NCI-H345 (cell line): ENCODE data around the gene CKS1B.

Experiments used
- DNase-seq: peaks from one replicate; lab custom pipeline; 2025; lab: John Stamatoyannopoulos, UW

Gene CKS1B

DNA sequence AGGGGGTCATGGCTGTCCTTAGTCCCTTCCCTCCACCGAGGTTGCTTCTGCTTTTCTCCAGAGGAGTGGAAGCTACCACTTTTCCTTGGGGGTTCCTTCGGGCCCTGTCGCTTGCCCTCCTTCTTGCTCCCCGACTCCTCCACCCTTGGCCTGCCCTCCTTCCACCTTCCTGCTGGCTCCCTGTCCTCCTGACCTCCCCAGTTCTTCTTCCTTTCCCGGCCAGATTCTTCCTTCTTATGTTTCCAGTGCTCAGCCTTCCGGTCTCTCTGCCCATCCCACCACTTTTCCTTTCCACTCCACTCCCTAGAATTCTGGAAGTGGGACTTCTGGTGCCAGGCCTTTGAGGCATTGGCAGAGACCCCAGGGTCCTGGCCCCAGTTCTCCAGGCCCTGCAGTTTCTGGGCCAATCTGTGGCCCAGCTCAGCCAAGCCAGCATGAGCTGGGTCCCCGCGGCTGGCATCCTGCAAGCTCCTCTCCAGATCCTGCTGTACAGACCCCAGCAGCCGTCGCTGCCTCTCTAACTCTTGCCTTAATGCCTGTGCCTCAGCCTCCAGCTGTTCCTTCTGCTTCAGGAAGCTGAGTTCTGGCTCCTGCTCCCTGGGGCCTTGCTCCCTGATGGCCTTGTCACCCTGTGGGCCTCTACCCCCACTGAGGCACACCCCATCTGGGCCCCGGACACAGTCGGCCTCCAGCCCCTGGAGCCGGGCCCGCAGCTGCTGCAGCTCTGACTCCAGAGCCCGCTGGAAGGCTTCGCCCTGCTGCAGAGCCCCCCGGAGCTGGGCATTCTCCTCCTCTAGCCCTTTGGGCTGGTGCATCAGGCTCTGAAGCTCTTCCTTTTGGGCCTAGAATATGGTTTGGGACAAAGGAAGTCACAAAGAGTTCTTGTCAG is 28.3 kb upstream of the CKS1B start:
- no peak for DNase-seq

DNA sequence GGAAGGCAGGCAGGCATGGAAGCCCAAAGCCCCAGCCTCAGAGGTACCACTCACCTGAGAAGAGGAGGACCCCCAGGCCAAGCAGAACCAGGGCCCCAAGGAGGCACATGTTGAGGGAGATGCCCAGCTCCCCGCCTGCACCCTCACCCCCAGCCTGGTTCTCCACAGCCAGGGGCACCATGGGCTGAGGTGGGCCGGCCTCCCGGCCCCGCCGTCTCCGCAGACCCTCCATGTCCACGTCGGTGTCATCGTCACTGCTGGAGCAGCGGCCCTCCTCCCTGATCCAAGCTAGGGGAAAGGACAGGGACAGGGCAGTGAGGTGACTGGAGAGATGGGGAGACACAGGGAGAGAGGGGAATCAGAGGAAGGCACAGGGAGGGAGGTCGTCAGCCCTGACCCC is 26.4 kb upstream of the CKS1B start:
- DNase-seq: no peak

DNA sequence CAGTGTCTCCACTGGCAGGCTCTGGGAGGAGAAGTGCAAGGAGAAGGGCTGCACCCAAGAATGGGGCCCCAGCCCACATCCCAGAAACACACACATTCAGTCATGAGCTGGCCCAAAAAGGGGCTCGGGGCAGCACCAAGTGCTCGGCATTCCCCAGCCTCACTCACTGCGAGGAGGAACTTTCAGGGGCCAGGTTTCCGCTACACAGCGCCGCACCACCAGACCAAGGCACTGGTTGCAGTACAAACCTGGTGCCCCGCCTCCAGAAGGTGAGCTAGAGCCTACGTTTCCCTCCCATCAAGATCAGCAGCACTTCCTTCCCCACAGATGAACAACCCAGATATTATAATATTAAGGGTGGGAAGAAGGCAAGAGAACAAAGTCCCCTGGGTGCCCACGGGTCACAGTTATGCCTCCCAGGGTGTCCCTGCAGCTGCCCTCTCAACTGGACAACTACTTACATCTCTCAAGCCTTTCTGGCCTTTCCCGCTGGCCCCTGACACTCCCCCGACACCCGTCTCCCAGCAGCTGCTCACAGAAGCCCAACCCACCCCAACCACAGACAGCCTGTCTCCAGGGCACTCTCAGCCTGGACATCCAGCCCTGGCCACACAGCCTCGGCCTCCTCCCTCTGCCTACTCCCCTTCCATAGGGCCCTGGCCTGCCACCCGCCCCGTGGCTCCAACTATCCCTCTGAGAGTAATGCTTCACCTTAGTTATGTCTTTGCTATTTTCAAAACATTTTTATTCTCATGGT is 22.4 kb upstream of the CKS1B start:
- DNase-seq: no peak

DNA sequence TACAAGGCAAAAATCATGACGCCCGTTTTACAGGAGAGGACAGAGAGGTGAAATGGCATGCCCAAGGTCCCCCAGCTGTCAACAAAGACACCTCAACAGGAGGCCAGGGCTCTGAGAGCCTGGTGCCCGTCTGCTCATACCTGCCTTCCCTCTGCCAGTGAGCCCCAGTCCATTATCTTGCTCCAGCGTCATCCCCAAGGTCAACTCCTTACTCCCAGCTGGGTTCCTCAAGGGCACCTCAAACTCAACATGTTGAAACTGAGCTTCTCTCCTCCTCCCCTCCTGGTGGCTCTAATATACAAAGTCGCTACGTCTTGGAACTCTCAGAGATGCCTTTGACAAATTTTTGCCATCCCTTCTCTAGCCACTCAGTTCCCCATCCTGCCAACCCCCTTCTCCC is 21.8 kb upstream of the CKS1B start:
- no peak for DNase-seq

DNA sequence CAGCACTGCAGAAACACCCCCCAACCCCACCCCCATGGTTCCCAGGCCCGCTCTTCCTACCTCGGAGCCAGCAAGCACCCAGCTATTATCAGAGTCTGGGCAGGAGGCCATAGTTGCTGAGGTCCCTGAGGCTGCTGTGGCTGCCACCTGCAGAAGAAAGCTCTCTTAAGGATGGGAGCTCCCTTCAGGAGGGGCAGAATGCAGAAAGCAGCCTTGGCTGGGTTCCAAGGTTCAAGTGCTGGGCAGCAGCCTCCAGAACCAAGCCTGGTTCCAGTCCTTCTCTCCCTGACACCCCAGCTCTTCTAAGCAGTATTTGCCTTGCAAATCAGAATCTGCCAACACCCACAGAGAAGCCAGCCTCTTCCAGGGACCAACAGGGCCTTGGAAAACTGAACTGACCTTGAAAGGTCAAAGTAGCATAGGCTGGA is 20.9 kb upstream of the CKS1B start:
- peak; percentile 31 for DNase-seq

DNA sequence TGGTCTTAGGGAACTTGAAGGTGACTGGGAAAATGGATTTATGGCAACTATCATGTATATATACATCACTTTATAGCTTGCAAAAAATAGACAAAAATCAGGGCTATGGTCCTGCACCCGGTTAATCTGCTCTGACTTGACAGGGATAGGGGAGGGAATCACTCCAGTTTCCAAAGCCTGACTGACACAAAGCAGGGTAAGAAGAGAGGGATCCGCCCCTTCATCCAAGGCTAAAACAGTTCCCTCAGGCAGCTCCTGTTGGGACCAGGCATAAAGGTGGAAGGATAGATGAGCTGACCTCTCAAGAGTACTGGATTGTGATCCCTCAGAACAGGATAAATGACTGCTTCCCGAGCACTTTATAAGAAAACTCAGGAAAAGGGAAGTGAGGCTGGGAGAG is 19.9 kb upstream of the CKS1B start:
- DNase-seq: no peak

DNA sequence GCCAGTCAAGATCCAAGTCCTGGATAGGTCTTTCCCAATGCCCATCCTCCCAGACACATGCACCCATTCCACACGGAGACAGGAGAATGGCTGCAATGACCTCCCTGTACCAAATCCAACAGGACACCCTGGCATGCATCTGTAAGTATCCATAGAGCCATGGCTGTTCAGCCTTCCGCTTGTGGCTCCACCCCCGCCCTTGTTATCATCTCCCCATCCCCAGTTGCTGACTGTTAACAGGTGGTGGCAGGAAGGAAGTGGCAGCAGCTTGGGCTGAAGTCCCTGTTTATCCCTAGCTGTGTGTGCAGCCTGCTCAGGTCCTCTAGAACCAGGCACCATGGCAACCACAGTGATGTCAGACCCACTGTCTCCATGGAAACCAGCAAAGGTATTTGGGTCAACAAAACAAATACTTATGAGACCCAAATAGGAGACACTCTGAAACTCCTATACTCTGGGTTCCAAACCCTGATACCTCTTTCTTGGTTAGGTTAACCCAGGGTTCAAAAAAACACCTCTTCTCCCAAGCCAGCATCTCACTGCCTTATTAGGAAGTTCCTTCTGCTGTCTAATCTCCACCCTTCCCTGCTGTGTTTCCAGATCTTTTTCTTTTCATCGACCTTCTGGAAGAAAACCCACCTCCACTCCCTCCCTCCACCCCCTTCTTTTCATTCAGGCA is 19.3 kb upstream of the CKS1B start:
- peak; percentile 74 for DNase-seq

DNA sequence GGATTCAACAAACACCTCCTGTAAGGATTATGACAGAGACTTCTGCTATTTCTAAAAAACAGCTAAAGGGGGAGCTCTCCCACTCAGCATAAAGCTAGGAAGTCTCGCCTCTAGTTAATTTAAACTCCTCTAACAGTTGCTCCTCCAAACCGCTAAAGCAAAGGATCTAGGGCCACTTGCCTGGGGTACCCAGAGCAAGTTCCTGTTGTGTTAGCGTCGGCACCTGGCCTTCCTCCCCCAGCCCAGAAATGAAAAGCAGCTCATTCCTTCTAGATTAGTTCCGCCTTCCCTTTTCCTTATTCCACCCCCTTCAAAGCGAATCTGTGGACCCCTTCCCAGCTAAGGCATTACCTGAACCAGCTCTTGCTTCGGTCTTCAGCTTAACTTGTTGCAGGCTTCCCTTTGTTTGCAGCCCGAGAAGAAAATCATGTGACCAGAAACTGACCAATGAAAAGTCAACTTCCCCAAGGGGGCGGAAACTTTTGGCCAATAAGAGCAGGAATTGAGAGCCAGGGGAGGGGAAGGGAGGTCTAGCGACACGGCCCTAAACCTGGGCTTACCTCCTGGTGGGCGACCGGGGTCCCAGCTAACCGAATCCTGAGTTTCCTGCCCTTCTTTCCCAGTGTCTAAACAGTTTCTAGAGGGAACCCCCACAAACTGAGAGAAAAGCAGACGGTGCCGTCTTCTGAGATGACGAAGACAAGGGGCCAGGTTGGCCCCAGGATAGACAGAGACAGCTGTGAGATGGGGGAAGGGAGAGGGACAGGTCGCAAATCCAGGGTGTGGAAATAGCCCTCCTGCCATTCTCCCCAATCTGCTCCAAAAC is 18.6 kb upstream of the CKS1B start, which contains the start of gene PBXIP1:
TSS of gene PBXIP1 (minus strand) at position 382 of the 826 bp plus-strand sequence. CDS start 2,378 bp downstream, outside the sequence.
- DNase-seq: peak; percentile 98

DNA sequence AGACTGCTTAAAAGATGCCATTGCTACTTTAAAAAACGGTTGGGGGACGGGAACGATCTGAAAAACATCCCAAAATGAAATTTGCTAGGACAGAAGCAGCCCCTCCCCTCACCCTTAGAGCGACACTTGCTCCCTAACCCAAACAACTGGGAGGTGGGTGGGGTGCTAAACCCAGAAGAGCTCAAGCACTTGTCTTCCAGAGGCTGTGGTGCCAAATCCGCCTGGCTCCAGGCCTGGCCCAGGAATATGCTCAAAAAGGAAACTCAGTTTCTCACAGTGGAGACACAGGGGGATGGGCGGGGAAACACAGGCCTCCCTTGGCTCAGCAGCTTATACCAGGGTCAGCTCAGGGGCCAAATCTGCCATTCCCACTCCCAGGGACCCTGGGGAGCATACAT is 17.9 kb upstream of the CKS1B start:
- no peak for DNase-seq

DNA sequence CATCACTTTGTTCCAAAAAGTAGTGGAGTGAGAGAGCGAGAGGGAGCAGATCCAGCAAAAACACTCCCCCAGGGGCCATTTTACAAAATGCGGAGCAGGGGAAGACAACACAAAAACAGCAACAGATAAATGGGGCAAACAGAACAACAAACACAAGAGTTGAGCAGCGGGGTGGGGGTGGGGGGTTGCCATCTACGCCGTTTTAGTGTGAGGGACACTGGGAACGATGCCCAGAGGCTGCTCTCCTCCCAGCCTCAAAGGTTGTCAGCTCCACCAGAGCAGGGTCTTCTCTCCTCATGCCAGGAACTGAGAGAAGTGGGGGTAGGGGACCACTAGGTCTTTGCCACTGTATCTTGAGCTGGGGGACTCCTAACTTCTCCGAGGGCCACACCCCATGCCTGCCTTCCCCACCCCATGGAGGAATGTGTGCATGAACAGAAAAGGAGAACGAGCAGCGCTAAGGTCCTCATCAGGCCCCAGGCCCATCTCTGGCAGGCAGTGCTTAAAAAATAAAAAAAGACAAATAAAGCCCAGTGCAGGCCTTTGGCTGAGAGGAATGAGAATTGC is 17.3 kb upstream of the CKS1B start:
- DNase-seq: no peak

DNA sequence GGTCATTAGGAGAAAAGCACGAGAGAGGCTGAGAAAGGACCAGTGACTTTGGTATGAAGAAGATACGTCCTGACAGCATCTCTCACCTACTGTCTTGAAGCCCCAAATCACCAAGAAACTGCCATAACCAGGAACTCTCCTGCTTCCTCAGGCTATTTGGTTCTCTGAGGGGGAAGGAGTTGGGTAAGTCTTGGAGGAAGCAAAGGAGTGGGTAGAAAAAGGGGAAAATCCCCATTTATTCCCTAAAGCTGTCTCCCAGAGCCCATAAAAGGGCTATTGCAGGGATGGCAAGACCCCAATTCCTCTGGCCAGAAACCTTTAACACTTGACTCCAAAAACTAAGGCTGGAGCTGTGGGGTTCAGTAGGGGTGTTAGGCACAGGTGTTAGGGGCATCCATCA is 16.4 kb upstream of the CKS1B start:
- DNase-seq: no peak

DNA sequence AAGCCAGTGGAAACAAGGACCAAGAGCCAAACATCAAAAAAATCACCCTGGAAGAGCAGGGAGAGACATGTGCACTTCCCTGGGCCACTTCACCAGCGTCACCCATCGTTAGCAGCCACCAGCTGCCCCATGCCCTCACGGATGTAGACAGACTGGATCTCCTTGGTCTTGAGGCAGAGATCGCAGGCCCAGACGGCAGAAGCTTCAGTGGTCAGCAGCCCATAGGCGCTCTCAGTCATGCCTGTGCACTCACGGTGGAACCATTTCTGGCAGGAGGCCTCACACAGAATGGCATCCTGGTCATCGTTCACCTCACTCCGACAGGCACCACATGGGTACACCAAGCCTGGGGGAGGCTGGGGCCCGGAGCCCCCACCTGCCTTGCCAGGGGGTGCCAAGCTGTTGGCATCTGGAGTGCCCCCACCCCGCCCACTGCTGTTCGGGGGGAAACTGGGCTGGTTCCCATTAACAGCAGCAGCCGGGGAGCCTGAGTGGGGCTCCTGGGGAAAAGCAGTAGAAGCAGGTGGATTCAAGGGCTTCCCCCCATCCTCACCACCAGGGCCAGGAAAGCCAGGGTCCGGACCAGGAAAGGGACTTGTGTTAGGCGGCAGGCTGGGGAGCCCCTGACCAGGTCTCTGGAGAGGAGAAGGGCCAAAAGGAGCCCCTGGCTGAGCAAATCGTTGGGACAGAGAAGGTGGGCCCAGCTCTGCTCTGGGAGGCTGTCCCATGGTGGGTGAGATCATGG is 15.6 kb upstream of the CKS1B start:
- no peak for DNase-seq

DNA sequence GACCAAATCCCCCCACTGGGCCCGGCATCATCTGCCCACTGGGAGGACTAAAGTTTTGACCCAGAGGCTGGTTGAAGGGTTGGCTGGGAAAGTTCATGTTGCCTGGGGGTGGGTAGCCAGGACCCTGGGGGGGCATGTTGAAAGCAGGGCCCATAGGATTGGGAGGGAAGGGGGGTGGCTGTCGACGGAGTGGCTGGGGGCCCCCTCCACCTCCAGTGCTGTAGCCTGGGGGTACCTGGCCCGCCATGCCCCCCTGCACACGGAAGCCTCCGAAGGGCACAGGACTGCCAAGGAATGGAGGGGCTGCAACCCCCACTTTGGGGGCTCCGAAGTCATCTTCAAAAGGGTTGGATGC is 15.1 kb upstream of the CKS1B start:
- DNase-seq: no peak

DNA sequence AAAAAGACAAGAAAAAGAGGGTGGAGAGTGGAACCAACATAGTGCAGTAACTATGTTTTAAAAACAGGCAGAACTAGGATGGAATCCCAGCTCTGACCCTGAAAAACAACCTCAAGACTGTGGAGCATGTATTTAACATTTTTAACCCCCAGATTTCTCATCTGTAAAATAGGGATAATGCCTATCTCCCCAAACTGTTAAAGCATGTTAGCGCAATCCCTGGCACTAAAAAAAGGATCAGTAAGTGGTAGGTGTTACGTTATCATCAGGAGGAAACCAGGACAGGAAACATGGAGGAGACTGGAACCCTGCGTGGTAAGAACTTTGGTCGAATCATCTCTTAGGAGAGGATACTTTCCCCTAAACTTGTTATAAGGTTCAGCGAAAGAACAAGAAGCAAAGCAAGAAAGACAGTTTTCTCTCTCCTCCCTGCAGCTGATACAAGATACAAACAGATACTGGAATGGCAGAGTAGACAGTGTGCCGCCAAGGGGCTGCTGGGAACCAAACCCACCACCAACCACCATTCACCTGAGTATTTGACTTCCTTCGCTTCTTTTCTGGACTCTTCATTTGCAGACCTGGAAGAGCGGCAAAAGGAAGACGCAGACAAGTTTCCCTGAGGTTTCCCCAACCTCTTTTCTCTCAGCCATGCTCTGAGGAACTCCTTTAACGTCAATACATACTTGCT is 13.9 kb upstream of the CKS1B start:
- DNase-seq: no peak

DNA sequence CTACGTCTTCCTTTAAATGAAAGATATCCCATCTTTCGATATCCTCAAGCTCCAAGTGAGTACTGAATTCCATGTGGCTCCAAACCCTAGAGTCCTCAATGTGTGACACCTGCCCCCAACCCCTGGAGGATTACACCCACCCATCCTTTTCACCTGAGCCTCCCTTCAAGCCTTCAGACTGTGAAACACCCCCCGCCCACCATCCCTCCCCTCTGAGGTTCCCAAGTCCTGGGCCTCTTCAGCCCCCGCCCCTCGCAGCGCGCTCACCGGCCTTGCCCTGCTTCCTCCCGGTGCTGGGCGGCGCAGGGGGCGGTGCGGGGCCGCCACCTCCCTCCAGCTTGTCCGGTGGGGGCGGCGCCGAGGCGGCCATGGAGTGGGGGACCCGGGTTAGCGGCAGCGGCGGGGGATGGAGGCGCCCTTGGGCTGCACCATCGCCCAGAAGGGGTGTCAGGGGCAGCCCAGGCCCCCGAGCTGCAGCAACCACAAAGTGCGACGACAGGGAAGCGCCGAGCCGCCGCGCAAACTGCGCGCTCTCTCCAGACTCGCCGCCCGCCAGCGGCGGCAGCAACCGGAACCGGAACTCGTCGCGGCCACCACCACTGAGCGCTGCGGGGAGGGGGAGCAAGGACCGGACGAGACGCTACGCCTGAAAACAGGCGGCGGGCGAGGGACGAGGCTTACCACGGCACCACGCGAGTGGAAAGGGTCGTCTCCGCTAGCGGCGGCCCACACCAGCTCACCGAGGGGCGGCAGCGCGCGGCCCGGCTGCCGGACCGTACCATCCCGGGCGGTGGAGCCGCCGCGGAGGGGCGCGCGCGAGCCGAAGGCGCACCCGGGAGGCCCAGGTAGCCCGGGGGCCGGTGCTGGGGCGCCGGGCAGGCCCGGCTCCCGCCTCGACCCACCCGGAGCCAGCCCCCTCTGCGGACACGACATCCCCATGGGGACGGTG is 13.0 kb upstream of the CKS1B start, which contains the start of gene PYGO2:
TSS of gene PYGO2 (minus strand) at position 576 of the 949 bp plus-strand sequence. CDS start at position 370, 206 bp downstream.
- DNase-seq: peak; percentile 90

DNA sequence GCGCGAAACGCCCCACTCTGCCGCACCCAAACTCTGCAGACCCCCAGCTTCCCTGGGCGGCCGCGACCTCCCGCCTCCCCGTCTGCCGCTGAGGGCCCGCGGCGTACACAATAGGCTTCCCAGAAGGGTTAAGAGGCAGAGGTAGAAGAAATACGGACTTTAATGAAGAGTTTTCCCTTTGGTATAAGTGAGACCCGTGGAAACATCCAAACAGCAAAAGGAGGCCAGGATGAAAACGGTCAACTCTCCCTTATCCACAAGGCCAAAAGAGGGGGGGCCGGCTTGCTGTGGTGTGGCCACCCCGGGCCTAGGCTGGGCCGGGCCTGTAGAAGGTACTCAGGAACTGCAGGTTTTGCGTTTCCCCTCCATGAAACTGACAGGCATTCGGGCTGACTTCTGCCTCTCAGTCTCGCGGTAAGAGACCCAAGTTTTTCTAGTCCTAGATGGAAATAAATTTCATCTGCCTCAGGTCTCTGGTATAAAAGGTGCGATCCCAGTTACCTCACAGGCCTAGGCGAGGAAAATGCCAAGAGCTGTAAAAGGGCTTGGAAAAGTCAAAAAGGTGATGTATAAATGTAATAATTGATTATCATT is 12.2 kb upstream of the CKS1B start:
- DNase-seq: peak; percentile 46

DNA sequence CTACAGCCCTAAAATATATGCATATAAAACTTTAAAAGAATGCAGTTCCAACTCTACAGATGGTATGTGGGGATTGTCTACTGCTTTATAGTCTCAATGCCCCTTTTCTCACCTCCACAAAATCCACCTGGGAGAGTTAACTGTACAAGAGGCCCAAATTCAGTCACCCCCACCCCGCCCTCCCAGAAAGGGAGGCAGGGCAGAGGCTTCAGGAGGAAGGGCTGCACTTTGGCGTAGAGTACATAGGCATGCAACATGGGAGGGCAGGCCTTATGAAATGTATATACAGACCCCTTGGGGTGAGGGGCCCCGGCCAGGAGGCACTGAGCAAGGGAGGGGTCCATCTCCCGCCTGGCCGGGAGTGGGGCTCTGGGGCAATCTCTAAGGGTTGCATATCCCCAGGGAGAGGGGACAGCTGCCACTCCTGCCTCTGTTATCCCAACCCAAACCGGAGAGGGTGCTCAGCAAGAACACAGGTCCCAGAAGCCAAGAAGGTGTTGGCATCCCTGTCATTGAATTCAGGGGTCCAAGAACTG is 11.6 kb upstream of the CKS1B start:
- no peak for DNase-seq

DNA sequence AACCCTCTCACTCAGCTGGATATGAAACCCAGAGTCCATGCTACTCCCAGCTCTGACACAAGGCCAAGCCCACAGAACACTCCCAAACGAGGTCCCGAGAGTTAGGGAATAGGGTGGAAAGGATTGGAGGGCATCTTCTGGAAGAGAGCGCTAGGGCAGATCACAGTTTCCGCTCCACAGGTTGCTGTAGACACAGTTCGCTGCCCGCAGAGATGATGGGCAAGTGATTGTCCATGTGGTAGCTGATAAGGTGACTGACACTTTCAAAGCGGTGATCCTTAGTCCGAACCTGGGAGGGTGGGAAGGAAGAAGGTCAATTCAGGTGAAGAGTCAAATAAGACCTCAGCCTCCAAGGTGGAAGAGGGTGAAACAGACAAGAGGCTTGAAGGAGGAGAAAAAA is 10.8 kb upstream of the CKS1B start:
- DNase-seq: no peak
